Activated CD4-positive, alpha-beta T cell treated with anti-CD3 and anti-CD28 coated beads, Interleukin-2, Interleukin-6, amounts not matched to agents 100 ng/mL and 50 ng/mL, durations not matched to agents 16 hours and 8 hours (primary cell): ENCODE results near the gene SYNPO.
A peak's percentile ranks its signal among the peaks of the same experiment; 100 is the strongest.

Experiments
- DNase-seq: peaks from one replicate; pipeline ENCODE4 v3.0.0-alpha.2; 2020

SYNPO gene

DNA sequence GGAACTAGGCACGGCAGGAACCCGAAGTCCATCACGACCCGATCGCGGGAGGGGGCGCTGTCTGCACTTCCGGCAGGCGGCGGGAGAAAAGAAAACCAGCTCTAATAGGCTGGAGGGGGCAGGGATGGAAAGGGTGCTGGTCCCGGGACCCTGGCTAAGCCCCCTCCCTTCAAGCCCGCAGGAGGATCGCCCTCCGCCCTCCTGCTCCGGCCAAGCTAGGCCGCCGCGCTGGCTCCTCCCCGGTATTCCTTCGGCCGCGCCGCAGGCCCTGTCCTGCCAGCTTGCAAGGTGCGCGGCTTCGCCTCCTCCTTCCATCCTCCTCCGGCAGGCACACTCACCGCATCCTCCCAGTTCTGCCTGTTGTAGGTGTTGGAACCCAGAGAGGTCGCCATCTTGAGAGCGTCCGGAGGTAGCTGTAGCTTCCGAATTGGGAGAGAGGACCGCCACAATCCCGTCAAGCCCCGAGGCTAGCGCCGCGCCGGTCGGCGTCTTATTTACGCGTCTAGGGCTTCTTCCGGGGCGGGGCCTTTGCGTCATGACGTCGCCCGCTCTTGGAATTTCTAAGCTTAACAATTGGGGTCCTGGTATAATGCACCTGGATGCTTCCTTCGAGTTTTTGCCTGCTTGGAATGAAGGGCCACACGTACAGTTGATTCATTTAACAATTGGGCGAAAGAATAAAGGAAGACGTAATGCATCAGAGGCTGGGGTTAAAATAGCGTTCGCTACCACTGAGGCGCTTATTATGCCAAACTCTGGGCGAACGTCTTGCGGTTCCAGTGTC is 60.3 kb downstream of the SYNPO start, which contains the start of gene RBM22:
Gene RBM22, minus strand, starts transcription at position 469 of the 784 bp plus-strand sequence. Its CDS starts 77 bp downstream, at position 392.
- DNase-seq: peak; percentile 94

- DNase-seq: no peak
Measured at GRCh38 chr5:150703762-150704161, 63.3 kb downstream of the SYNPO start.

GRCh38 chr5:150706776-150707390 is 66.4 kb downstream of the SYNPO start:
- no peak for DNase-seq
